DOHH2 (cell line): Measurements from ENCODE around the gene LIFR.

Source experiments
- H3F3A ChIP-seq: fragments of 200-600 bp; sonication (generic), shearing (Covaris generic); 2 replicates; pipeline ENCODE4 v1.6.0; 2016; ENCODE audit warnings: antibody characterized with exemption, mild to moderate bottlenecking; ENCODE audit not compliant: control insufficient read depth, insufficient read depth
- H3K27ac ChIP-seq: fragments of 200-600 bp; sonication (generic); 2 replicates; pipeline ENCODE4 v1.5.1; 2014; ENCODE audit warnings: low read depth, mild to moderate bottlenecking, low read length, moderate library complexity
- H3K27me3 ChIP-seq: fragments of 200-600 bp; sonication (generic); 2 replicates; pipeline ENCODE4 v1.6.1; 2014; ENCODE audit warnings: mild to moderate bottlenecking, low read length, mixed read lengths; ENCODE audit not compliant: control insufficient read depth
- H3K36me3 ChIP-seq: fragments of 200-600 bp; sonication (generic); 2 replicates; pipeline ENCODE4 v1.6.1; 2014; ENCODE audit warnings: mild to moderate bottlenecking, low read length, moderate library complexity, mixed read lengths; ENCODE audit not compliant: control insufficient read depth
- H3K4me1 ChIP-seq: fragments of 200-600 bp; sonication (generic); 2 replicates; pipeline ENCODE4 v1.6.1; 2014; ENCODE audit warnings: mild to moderate bottlenecking, low read length, mixed read lengths; ENCODE audit not compliant: control insufficient read depth
- H3K4me2 ChIP-seq: fragments of 200-600 bp; sonication (generic); 2 replicates; pipeline ENCODE4 v1.6.0; 2014; ENCODE audit warnings: mild to moderate bottlenecking, low read length, moderate library complexity
- H3K4me3 ChIP-seq: fragments of 200-600 bp; sonication (generic); 2 replicates; pipeline ENCODE4 v1.5.1; 2014; ENCODE audit warnings: mild to moderate bottlenecking, low read length, mixed read lengths
- H3K79me2 ChIP-seq: fragments of 200-600 bp; sonication (generic); 2 replicates; pipeline ENCODE4 v1.6.1; 2014; ENCODE audit warnings: mild to moderate bottlenecking, low read length, mixed read lengths; ENCODE audit not compliant: control insufficient read depth
- H3K9me2 ChIP-seq: fragments of 200-600 bp; sonication (generic); replicated peaks from 2 replicates; pipeline ENCODE4 v1.6.1; 2014; ENCODE audit warnings: mild to moderate bottlenecking, low read length, mixed read lengths; ENCODE audit not compliant: control insufficient read depth
- H3K9me3 ChIP-seq: fragments of 200-600 bp; sonication (generic); 2 replicates; pipeline ENCODE4 v1.6.1; 2014; ENCODE audit warnings: antibody characterized with exemption, low read length, mixed read lengths; ENCODE audit not compliant: control insufficient read depth, insufficient read depth
- H4K20me1 ChIP-seq: fragments of 200-600 bp; sonication (generic); 2 replicates; pipeline ENCODE4 v1.6.0; 2014; ENCODE audit warnings: low read depth, mild to moderate bottlenecking, antibody characterized with exemption, low read length, moderate library complexity; ENCODE audit not compliant: control insufficient read depth, insufficient read depth
- EZH2phosphoT487 ChIP-seq: fragments of 200-600 bp; sonication (generic); IDR thresholded peaks from 2 replicates; pipeline ENCODE4 v1.6.1; 2017; ENCODE audit warnings: borderline replicate concordance, mild to moderate bottlenecking, antibody characterized with exemption, low read length, moderate library complexity, mixed read lengths
- TF ChIP-seq, protein P1 (sequence below): fragments of 200-600 bp; sonication (generic); IDR thresholded peaks from one replicate; pipeline ENCODE4 v1.5.1; 2014; ENCODE audit warnings: antibody characterized with exemption, mild to moderate bottlenecking, low read depth, low read length; ENCODE audit not compliant: poor library complexity, severe bottlenecking

Gene LIFR

DNA sequence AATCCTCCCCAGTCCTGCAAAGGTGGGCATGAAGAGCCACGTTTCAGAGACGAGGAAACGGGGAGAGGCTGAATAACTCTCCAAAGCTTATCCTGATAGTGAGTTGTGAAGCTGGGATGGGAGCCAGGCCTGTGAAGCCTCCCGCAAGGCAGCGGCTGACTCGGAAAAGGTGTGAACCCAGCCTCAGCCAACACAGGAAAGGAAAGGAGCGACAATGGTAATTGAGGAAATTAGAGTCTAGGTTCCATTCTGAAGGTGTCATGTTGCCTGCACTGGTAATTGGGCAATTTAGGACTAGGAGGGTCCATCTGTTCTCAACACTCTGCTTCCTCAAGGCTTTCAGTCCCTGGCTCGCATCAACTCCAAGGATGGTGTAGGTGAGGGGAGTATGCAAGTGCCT is 83.4 kb downstream of the LIFR start:
- Histone ChIP-seq H3K9me2 (no peaks in the 10 kb centered on the region), H3F3A (no peaks in the 10 kb centered on the region), H3K36me3 (no peaks in the 10 kb centered on the region), H3K4me3 (no peak overlapping the region), H3K79me2 (no peaks in the 10 kb centered on the region), H3K27ac (no peak overlapping the region), H3K9me3 (no peaks in the 10 kb centered on the region), H3K4me1 (no peaks in the 10 kb centered on the region), H3K27me3 (0 out of 2 replicates have a peak, but pooled peaks cover 11% of the 10 kb centered on the region), H4K20me1 (no peaks in the 10 kb centered on the region), H3K4me2 (no peak overlapping the region)
- no peak for TF ChIP-seq EZH2phosphoT487
- TF ChIP-seq, protein P1, sequence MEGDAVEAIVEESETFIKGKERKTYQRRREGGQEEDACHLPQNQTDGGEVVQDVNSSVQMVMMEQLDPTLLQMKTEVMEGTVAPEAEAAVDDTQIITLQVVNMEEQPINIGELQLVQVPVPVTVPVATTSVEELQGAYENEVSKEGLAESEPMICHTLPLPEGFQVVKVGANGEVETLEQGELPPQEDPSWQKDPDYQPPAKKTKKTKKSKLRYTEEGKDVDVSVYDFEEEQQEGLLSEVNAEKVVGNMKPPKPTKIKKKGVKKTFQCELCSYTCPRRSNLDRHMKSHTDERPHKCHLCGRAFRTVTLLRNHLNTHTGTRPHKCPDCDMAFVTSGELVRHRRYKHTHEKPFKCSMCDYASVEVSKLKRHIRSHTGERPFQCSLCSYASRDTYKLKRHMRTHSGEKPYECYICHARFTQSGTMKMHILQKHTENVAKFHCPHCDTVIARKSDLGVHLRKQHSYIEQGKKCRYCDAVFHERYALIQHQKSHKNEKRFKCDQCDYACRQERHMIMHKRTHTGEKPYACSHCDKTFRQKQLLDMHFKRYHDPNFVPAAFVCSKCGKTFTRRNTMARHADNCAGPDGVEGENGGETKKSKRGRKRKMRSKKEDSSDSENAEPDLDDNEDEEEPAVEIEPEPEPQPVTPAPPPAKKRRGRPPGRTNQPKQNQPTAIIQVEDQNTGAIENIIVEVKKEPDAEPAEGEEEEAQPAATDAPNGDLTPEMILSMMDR, result no peak

- Histone ChIP-seq H3K9me2 (no peaks in the 10 kb centered on the region), H3F3A (no peaks in the 10 kb centered on the region), H4K20me1 (no peaks in the 10 kb centered on the region), H3K79me2 (no peaks in the 10 kb centered on the region), H3K36me3 (no peaks in the 10 kb centered on the region), H3K4me1 (no peaks in the 10 kb centered on the region), H3K27me3 (0 out of 2 replicates have a peak, but pooled peaks cover 11% of the 10 kb centered on the region), H3K9me3 (no peaks in the 10 kb centered on the region), H3K4me3 (no peak overlapping the region), H3K27ac (no peak overlapping the region), H3K4me2 (no peak overlapping the region)
- no peak for TF ChIP-seq EZH2phosphoT487
- TF ChIP-seq, protein P1, result no peak
Observed at GRCh38 chr5:38472541-38472940, 83.9 kb downstream of the LIFR start.

DNA sequence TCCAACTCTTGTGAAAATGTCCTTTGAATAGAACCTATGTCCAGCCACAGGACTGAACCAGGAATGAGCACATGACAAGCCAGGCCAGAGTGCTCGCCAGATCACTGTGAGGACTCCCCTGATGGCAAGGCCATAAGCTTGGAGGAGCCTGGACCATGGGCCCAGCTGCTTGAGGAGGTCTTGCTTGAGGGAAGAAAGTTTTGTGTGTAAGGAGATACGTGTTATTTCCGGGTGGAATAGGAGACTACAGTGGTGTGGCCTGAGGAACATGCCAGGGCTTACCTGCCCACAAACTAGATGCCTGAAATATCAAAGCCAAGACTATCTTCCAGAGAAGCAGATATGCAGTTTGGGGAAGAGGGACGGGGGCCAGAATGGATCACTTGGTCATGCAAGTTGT is 84.7 kb downstream of the LIFR start:
- H4K20me1 ChIP-seq, result no peaks in the 10 kb centered on the region
- no peaks in the 10 kb centered on the region for H3F3A ChIP-seq
- H3K4me2 ChIP-seq, result no peak overlapping the region
- TF ChIP-seq, protein P1, result no peak
- TF ChIP-seq EZH2phosphoT487, result no peak
- H3K36me3 ChIP-seq, result no peaks in the 10 kb centered on the region
- 0 out of 2 replicates have a peak, but pooled peaks cover 11% of the 10 kb centered on the region for H3K27me3 ChIP-seq
- no peak overlapping the region for H3K4me3 ChIP-seq
- H3K9me3 ChIP-seq, result no peaks in the 10 kb centered on the region
- no peaks in the 10 kb centered on the region for H3K4me1 ChIP-seq
- H3K9me2 ChIP-seq, result no peaks in the 10 kb centered on the region
- H3K27ac ChIP-seq, result no peak overlapping the region
- no peaks in the 10 kb centered on the region for H3K79me2 ChIP-seq
